GM10847 (cell line): Measurements from ENCODE around the gene BSCL2.

ENCODE experiments used
- POLR2A ChIP-seq: IDR thresholded peaks from 2 replicates; pipeline ENCODE4 v1.6.1; 2011; ENCODE audit not compliant: insufficient read length; ENCODE audit errors: extremely low read depth

Gene BSCL2

GRCh38 chr11:62706850-62707247 lies 375 bp downstream of the BSCL2 start:
- TF ChIP-seq POLR2A = no peak

DNA sequence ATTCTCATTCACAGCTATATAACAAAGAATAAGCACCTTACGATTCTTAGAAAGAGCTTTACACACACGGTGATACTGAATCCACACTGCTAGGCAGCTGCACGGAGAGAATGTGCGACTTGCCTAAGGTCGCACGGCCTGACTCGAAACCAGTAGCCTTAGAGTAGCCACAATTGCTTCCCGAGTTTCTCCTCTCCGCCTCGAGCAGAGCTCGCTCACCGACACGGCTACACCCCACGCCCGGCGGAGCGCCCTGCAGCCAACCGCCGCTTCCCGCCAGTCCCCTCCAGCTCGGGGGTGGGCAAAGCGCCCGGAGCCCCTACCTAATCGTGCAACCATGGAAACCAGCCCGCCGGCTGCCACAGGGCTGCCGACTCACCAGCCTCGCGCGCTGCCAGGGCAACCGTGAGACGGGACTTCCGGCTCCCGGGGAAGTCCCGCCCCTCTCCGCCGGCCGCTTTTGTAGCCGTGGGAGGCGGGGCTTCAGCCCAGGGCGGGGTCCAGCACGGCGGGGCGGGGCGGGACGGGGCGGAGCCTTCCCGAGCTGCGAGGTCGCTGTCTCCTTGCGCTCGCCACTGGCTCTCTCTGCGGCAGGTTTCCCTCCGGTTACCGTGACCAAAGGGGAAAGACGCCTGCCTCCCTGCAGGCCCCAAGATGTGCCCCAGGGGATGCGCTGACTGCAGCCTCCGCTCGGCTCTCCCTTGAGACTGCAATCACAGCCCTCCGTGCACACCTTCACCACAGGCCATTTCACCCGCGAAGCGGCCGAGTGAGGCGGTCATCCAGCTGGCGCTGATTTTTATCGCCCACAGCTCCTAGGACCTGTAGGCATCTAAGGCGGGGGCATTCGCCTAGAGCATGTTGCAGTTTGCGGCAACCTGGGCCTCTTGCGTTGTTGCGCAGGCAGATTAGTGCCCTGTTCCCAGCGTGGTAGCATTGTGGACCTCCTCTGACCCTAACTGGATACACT lies 1.1 kb downstream of the BSCL2 start:
- TF ChIP-seq POLR2A = peak; percentile 49

GRCh38 chr11:62705413-62705812 lies 1.8 kb downstream of the BSCL2 start:
- no peak for TF ChIP-seq POLR2A

DNA sequence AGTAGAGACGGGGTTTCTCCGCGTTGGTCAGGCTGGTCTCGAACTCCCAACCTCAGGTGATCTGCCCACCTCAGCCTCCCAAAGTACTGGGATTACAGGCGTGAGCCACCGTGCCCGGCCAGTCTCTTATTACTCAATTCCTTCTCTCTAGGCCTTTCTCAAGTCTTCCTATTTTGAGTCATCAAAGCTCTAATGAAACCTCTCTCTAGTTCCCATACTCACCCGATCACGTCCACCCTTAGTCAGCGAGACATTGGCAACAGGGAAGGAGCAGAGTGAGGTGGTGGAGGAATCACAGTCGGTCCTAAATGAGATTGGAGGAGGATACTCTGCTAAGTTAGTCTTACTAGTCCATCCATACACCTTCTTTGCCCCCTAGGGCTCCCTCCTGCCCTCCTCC lies 5.0 kb downstream of the BSCL2 start:
- TF ChIP-seq POLR2A = no peak

DNA sequence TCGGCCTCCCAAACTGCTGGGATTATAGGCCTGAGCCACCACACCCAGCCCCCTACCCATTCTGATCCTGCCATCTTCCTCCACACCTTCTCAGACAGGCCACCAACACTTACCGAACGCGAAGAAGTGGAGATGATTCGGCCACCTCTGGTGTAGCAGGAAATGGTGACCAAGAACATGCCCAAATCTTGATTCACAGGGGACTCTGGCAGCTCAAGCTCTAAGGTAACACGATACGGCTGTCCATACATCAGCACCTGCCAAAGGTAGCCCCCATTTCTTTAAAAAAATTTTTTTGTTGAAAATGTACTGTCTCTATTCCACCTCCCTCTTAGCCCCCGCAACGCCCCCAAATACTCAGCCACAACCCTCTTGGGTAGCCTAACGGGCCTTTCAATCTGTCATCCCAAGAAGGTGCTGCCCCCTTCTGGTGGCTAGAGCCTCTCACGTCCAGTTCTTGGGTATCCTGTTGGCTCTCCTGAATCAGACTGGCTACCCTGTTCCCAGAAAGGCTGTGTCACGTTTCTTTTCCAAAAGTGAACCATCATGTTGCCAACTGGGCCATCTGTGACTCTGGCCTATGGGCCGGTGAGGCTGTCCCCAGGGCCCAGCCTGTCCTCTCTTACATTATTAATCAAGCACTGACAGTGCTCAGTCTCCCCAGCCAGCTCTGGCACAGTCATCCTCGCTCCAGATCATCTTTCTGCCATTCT lies 12.6 kb downstream of the BSCL2 start:
- TF ChIP-seq POLR2A = no peak

DNA sequence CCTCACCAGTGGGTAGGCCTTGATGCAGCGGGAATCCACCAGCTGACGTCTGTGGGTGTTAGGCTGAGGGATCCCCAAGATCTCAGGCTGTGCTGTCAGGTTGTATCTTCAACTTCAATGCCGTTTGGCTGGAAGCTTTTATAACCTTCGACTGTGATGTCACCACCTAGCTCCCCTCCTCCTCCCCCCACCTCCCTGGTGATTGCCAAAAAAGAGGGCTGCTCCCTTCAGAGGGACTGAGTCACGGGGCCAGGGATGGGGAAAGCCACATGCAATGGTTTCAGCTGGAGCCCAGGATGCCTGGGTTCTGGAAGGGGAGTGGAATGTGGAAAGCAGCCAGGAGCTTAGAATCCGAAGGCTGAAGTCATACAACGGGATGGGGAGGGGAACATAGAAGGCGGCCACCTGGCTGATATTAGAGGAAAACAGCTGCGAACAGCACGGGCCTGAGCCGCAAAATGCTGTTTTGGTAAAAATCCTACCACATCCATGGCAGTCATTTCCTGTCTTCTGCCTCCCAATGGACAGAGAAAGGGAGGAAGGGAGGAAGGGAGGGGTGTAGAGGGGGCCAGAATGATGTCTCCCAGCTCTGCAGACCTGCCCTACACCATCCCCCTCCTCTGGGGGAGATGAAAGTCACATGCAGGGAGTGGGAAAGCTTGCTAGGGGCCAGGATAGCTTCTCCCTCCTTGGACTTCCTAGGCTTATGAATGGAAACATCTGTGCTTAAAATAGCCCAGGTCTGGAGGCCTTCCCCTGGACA lies 17.6 kb downstream of the BSCL2 start, which contains the start of gene LRRN4CL:
TSS of gene LRRN4CL (minus strand) at position 110 of the 763 bp plus-strand sequence. CDS start 1,022 bp downstream, outside the sequence.
- TF ChIP-seq POLR2A = no peak

GRCh38 chr11:62688491-62688890 lies 18.7 kb downstream of the BSCL2 start:
- no peak for TF ChIP-seq POLR2A

- TF ChIP-seq POLR2A = no peak
Measured at GRCh38 chr11:62687508-62688396, 19.5 kb downstream of the BSCL2 start.

DNA sequence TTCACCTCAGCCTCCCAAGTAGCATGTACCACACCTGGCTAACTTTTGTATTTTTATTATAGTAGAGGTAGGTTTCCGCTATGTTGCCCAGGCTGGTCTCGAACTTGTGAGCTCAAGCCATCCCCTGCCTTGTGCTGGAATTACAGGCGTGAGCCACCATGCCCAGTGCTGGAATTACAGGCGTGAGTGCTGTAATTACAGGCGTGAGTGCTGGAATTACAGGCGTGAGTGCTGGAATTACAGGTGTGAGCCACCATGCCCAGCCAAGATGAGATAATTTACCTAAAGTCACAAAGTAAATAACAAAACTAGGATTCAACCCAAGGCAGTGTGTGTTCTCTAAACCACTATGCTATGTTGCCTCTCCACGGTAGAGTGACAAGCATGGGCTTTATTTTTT lies 24.7 kb downstream of the BSCL2 start:
- no peak for TF ChIP-seq POLR2A

DNA sequence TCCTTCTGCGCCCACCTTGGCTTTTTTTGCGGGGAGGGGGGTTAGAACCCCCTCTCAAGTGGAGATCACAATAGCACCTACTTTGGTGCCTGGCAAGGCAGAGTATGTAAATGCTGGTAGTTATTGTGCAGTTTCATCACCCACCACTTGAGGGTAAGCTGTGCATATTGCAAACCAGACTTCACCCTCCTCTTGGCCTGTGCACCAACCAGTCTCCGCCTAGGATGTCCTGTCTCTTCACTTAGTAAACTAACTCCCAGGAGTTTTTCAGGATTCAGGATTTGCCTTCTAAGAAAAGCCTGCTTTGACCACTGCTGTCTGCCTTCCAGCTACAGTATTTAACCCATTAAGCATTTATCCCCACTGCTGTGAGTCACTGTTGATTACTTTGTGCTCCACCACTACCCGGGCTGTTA lies 26.4 kb downstream of the BSCL2 start:
- no peak for TF ChIP-seq POLR2A

DNA sequence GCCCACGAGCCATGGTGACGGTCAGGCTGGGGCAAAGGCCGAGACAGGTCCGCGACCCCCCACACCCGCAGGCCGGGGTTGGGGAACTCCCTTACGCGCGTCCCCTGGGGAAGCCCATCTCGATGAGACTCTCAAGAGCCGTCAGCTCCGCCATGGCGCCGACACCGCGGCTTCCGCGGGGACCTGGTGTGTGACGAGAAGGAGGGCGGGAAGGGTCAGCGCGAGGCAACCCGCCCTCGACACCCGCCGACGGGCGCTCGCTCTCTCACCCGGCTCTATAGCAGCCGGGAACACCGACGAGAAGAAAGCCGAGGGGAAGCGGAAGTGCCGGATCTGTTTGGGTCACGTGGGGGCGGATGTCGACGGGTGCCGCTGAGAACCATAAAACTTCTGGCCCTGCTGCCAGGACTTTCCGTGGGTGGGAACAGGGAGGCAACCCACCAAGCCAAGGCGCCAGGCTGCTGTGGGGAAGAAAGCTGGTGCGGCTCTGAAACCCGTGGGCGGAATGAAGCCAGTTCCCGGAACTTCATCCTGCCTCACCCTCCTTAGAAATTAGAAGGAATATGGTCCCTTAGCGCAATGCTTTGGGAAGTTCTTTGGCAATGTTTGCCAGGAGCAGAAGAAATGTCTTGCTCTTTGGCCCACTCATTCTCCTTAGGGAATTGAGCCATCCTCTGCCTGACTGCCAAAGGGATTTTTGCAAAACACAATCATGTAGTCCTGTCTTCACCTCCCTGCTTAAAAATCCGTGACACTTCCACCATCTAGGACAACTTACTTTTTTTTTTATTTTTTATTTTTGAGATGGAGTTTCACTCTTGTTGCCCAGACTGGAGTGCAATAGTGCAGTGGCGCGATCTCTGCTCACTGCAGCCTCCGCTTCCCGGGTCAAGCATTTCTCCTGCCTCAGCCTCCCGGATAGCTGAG lies 28.2 kb downstream of the BSCL2 start, which contains the start of gene UBXN1:
TSS of gene UBXN1 (minus strand) at position 304 of the 927 bp plus-strand sequence. CDS start at position 154, 150 bp downstream.
- peak; percentile 77 for TF ChIP-seq POLR2A

- no peak for TF ChIP-seq POLR2A
Measured at GRCh38 chr11:62678433-62678769, 28.8 kb downstream of the BSCL2 start.

DNA sequence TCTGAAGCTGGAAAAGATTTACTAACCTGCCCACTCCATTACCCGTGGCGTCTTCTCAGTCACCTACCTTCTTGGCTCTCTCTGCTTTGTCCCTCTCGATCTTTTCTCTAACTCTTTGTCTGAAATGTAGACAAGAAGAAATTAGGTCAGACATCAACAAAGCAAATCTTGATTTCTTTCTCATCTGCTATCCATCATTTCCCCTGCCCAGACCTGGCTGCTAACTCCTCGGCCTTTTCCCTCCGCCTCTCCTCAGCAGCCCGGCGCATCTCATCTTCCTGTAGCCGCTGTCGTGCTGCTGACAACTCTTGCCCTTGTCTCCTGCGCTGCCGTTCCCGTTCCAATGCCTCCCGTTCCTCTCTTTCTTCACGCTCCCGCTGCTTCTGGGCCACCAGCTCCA lies 29.5 kb downstream of the BSCL2 start:
- TF ChIP-seq POLR2A = no peak
